Activated effector memory CD4-positive, alpha-beta T cell treated with anti-CD3 and anti-CD28 coated beads, Interleukin-2, amount 50 U/mL, for 16 hours (primary cell): ENCODE measurements around the gene IFNL1.
"Not testable (repeated sequence)": the region's sequence is repeated elsewhere in the genome, so short reads cannot be mapped to it uniquely, and the experiment has no call there.

ENCODE experiments used
- DNase-seq: peaks from one replicate; pipeline ENCODE4 v3.0.0-alpha.2; 2020

IFNL1 gene

GRCh38 chr19:39309305-39309670, 13.1 kb downstream of the IFNL1 start:
- not testable (repeated sequence) for DNase-seq

- no peak for DNase-seq
Observed at GRCh38 chr19:39310558-39311311, 14.5 kb downstream of the IFNL1 start.

GRCh38 chr19:39314016-39314728, 18.0 kb downstream of the IFNL1 start:
- DNase-seq: no peak

GRCh38 chr19:39315933-39316332, 19.7 kb downstream of the IFNL1 start:
- DNase-seq: no peak

GRCh38 chr19:39316627-39317321, 20.6 kb downstream of the IFNL1 start:
- no peak for DNase-seq

- no peak for DNase-seq
Observed at GRCh38 chr19:39317476-39317875, 21.3 kb downstream of the IFNL1 start.

- DNase-seq: no peak
Observed at GRCh38 chr19:39318071-39318470, 21.9 kb downstream of the IFNL1 start.

GRCh38 chr19:39318690-39319089, 22.5 kb downstream of the IFNL1 start:
- DNase-seq: no peak

- no peak for DNase-seq
Observed at GRCh38 chr19:39319098-39319891, 23.1 kb downstream of the IFNL1 start.

- DNase-seq: no peak
Observed at GRCh38 chr19:39319892-39320248, 23.7 kb downstream of the IFNL1 start.

GRCh38 chr19:39321117-39321831, 25.1 kb downstream of the IFNL1 start:
- DNase-seq: no peak

GRCh38 chr19:39321832-39322176, 25.6 kb downstream of the IFNL1 start:
- DNase-seq: no peak

- DNase-seq: no peak
Observed at GRCh38 chr19:39324242-39324842, 28.1 kb downstream of the IFNL1 start.

GRCh38 chr19:39325778-39326665, 29.8 kb downstream of the IFNL1 start:
- no peak for DNase-seq

GRCh38 chr19:39327363-39328045, 31.3 kb downstream of the IFNL1 start:
- DNase-seq: no peak

GRCh38 chr19:39328046-39328705, 32.0 kb downstream of the IFNL1 start:
- DNase-seq: peak; percentile 95

GRCh38 chr19:39329948-39330347, 33.7 kb downstream of the IFNL1 start:
- no peak for DNase-seq

GRCh38 chr19:39332293-39332692, 36.1 kb downstream of the IFNL1 start:
- DNase-seq: no peak

GRCh38 chr19:39332738-39333137, 36.5 kb downstream of the IFNL1 start:
- DNase-seq: not testable (repeated sequence)

GRCh38 chr19:39333507-39333906, 37.3 kb downstream of the IFNL1 start:
- no peak for DNase-seq
